Neutrophil (primary cell): Measurements from ENCODE around the gene NUMB.
A peak's percentile ranks its signal among the peaks of the same experiment; 100 is the strongest.

Experiments
- H3K27ac ChIP-seq: fragments of 200-600 bp; sonication (generic); 2 replicates; pipeline ENCODE4 v1.5.1; 2016; ENCODE audit warnings: mild to moderate bottlenecking, moderate library complexity
- H3K27me3 ChIP-seq: fragments of 200-600 bp; sonication (generic); 2 replicates; pipeline ENCODE4 v1.6.0; 2016; ENCODE audit warnings: mild to moderate bottlenecking
- H3K36me3 ChIP-seq: fragments of 200-600 bp; sonication (generic); 2 replicates; pipeline ENCODE4 v1.5.1; 2017
- H3K4me1 ChIP-seq, 2 experiments: fragments of 200-600 bp in 1 of 2; sonication (generic) in 1 of 2; 1 replicate in 1 of 2; 2 replicates in 1 of 2; pipeline versions ENCODE4 v1.5.1 to v1.6.1; 2013 to 2016; ENCODE audit warnings: low read depth in 1 of 2, low read length in 1 of 2, mild to moderate bottlenecking in 1 of 2, moderate library complexity in 1 of 2; ENCODE audit not compliant: control insufficient read depth in 1 of 2, insufficient read depth in 1 of 2
- H3K4me3 ChIP-seq, 2 experiments: fragments of 200-600 bp in 1 of 2; sonication (generic) in 1 of 2; 1 replicate in 1 of 2; 2 replicates in 1 of 2; pipeline ENCODE4 v1.5.1; 2013 to 2016; ENCODE audit warnings: low read depth in 1 of 2, low read length in 1 of 2, mild to moderate bottlenecking in 1 of 2, moderate library complexity in 1 of 2
- H3K9me3 ChIP-seq: fragments of 200-600 bp; sonication (generic); 2 replicates; pipeline ENCODE4 v1.5.1; 2016
- TF ChIP-seq, protein P1 (sequence below): fragments of 200-600 bp; sonication (generic); IDR thresholded peaks from 2 replicates; pipeline ENCODE4 v1.5.1; 2016; ENCODE audit warnings: antibody characterized with exemption

NUMB gene

GRCh38 chr14:73338551-73338950 is 119.8 kb downstream of the NUMB start:
- Histone ChIP-seq H3K4me3 (no peak overlapping the region), H3K27me3 (no peaks in the 10 kb centered on the region), H3K36me3 (peaks cover 16% of the 10 kb centered on the region), H3K27ac (peak overlapping the region; percentile 1), H3K4me1 (no peaks in the 10 kb centered on the region), H3K9me3 (no peaks in the 10 kb centered on the region)
- TF ChIP-seq, protein P1, sequence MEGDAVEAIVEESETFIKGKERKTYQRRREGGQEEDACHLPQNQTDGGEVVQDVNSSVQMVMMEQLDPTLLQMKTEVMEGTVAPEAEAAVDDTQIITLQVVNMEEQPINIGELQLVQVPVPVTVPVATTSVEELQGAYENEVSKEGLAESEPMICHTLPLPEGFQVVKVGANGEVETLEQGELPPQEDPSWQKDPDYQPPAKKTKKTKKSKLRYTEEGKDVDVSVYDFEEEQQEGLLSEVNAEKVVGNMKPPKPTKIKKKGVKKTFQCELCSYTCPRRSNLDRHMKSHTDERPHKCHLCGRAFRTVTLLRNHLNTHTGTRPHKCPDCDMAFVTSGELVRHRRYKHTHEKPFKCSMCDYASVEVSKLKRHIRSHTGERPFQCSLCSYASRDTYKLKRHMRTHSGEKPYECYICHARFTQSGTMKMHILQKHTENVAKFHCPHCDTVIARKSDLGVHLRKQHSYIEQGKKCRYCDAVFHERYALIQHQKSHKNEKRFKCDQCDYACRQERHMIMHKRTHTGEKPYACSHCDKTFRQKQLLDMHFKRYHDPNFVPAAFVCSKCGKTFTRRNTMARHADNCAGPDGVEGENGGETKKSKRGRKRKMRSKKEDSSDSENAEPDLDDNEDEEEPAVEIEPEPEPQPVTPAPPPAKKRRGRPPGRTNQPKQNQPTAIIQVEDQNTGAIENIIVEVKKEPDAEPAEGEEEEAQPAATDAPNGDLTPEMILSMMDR: no peak

GRCh38 chr14:73333031-73333430 is 125.3 kb downstream of the NUMB start:
- no peaks in the 10 kb centered on the region for H3K4me1 ChIP-seq
- H3K27ac ChIP-seq: no peak overlapping the region
- H3K4me3 ChIP-seq: no peak overlapping the region
- TF ChIP-seq, protein P1: no peak
- no peaks in the 10 kb centered on the region for H3K27me3 ChIP-seq
- H3K36me3 ChIP-seq: peaks cover 12% of the 10 kb centered on the region
- no peaks in the 10 kb centered on the region for H3K9me3 ChIP-seq

DNA sequence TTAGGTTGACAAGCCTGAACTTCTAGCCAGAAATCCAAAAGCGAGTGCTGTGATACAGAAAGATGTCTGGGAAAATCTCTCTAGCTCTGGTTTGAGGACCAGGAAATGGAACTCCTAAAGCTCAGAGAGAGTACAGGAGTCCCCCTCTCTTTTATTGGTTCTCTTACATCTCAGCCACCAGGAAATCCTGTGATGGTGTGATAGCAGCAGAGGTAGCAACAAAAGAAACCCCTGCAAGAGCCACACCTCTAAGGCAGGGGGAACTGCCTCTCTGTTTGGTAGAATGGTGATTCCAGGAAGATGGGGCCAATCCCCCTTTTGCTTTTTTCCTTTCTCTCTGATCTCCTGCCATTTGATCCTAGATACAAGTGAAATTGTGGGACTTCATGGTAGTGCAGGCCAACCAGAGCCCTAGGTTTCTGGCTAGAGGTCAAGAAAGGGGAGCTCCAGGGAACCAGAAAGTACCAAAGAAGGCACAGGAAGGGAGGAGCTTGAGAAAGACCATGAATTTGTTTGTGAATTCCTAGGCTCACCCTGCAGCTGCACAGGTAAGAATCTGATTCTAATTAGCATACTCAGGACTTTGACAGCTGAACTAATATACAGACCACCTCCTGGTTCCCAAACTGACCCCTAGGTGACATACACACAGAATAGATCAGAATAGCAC is 132.6 kb downstream of the NUMB start:
- Histone ChIP-seq H3K36me3 (peaks cover 31% of the 10 kb centered on the region), H3K9me3 (no peaks in the 10 kb centered on the region), H3K27ac (no peak overlapping the region), H3K4me3 (no peak overlapping the region), H3K4me1 (no peaks in the 10 kb centered on the region), H3K27me3 (no peaks in the 10 kb centered on the region)
- TF ChIP-seq, protein P1: no peak

GRCh38 chr14:73325063-73325462 is 133.3 kb downstream of the NUMB start:
- TF ChIP-seq, protein P1: no peak
- Histone ChIP-seq H3K4me1 (no peaks in the 10 kb centered on the region), H3K27ac (no peak overlapping the region), H3K9me3 (no peaks in the 10 kb centered on the region), H3K27me3 (no peaks in the 10 kb centered on the region), H3K36me3 (peaks cover 31% of the 10 kb centered on the region), H3K4me3 (no peak overlapping the region)

GRCh38 chr14:73324533-73324932 is 133.8 kb downstream of the NUMB start:
- Histone ChIP-seq H3K9me3 (no peaks in the 10 kb centered on the region), H3K27ac (no peak overlapping the region), H3K27me3 (no peaks in the 10 kb centered on the region), H3K4me3 (no peak overlapping the region), H3K36me3 (peaks cover 31% of the 10 kb centered on the region), H3K4me1 (no peaks in the 10 kb centered on the region)
- TF ChIP-seq, protein P1: no peak
